Spleen (tissue), 11 donors: ENCODE data around the gene FAM83C. TPM values are rescaled to one million over a fixed set of nuclear protein-coding genes. Genes with fewer than 3 reads are reported as not detected.
"Not testable (repeated sequence)": the region's sequence is repeated elsewhere in the genome, so short reads cannot be mapped to it uniquely, and the experiment has no call there.

Experiments
- DNase-seq: peaks from one replicate; pipeline ENCODE4 v3.0.0-alpha.2; 2020
- H3K27ac ChIP-seq, 8 donors: fragments of 200-600 bp; sonication (generic) in 7 of 8; 1 replicate in 4 of 8; 2 replicates in 4 of 8; pipeline versions ENCODE4 v1.5.0 to v1.8.0; 2016 to 2021; ENCODE audit warnings: inconsistent platforms in 4 of 8, mild to moderate bottlenecking in 4 of 8, moderate library complexity in 1 of 8
- H3K27me3 ChIP-seq, 7 donors: fragments of 200-600 bp; sonication (generic) in 6 of 7; replicated peaks in 1 of 7; 1 replicate in 4 of 7; 2 replicates in 3 of 7; pipeline versions ENCODE4 v1.5.0 to v1.8.0; 2016 to 2021; ENCODE audit warnings: inconsistent platforms in 3 of 7, mild to moderate bottlenecking in 1 of 7
- H3K36me3 ChIP-seq, 6 donors: fragments of 200-600 bp; sonication (generic) in 5 of 6; 1 replicate in 4 of 6; 2 replicates in 2 of 6; pipeline versions ENCODE4 v1.5.0 to v1.8.0; 2016 to 2021; ENCODE audit warnings: inconsistent platforms in 2 of 6
- H3K4me1 ChIP-seq, 6 donors: fragments of 200-600 bp; sonication (generic) in 5 of 6; 1 replicate in 3 of 6; 2 replicates in 3 of 6; pipeline versions ENCODE4 v1.5.0 to v1.8.0; 2016 to 2021; ENCODE audit warnings: inconsistent platforms in 3 of 6
- H3K4me3 ChIP-seq, 8 donors: fragments of 200-600 bp; sonication (generic) in 7 of 8; 1 replicate in 4 of 8; 2 replicates in 4 of 8; pipeline versions ENCODE4 v1.5.0 to v1.8.0; 2016 to 2021; ENCODE audit warnings: inconsistent platforms in 4 of 8, mild to moderate bottlenecking in 4 of 8, moderate library complexity in 2 of 8
- H3K9me3 ChIP-seq, 8 donors: fragments of 200-600 bp; sonication (generic) in 7 of 8; 1 replicate in 4 of 8; 2 replicates in 4 of 8; pipeline versions ENCODE4 v1.5.0 to v1.8.0; 2016 to 2021; ENCODE audit warnings: inconsistent platforms in 4 of 8
- CTCF ChIP-seq, 11 experiments: fragments of 200-600 bp in 7 of 11; fragments of 450-650 bp in 4 of 11; sonication (generic) in 4 of 11; IDR thresholded peaks in 8 of 11; conservative IDR thresholded peaks in 3 of 11; 1 replicate in 7 of 11; 2 replicates in 4 of 11; pipeline versions ENCODE4 v1.4.0 to v1.8.0; 2016 to 2021; ENCODE audit warnings: antibody characterized with exemption in 11 of 11, inconsistent platforms in 4 of 11, mild to moderate bottlenecking in 1 of 11
- POLR2A ChIP-seq, 3 donors: fragments of 450-650 bp; IDR thresholded peaks; one replicate each; pipeline ENCODE4 v1.5.1; 2017; ENCODE audit warnings: antibody characterized with exemption in 3 of 3, mild to moderate bottlenecking in 1 of 3
- POLR2AphosphoS5 ChIP-seq, 3 donors: sonication (generic); formaldehyde crosslinking; IDR thresholded peaks; one replicate each; pipeline ENCODE4 v1.5.1; 2017; ENCODE audit warnings: antibody characterized with exemption in 3 of 3
- WGBS, 5 donors: extraction: QIAGEN DNeasy Blood & Tissue Kit in 3 of 5; methylation state at CpG; one replicate each; pipeline versions ENCODE4 v1.1.5 to v1.1.7; 2013 to 2018; 5-methylcytosine and 5-hydroxymethylcytosine counted together
- intact Hi-C: fragments of 100-400 bp; cut with DNase I; formaldehyde crosslinking; loops from one replicate; pipeline ENCODE4 v1.15.0; 2023; ENCODE audit warnings: low total_unique reads
- polyA plus RNA-seq, 3 donors: library from polyadenylated mRNA; stranded (reverse); fragments of 200-250 nt; gene quantifications; one replicate each; pipeline ENCODE4 v1.2.1, GENCODE V29; 2013
- total RNA-seq, 7 donors: library from RNA; depleted of rRNA in 3 of 7; stranded (reverse); fragments of >200 nt in 3 of 7; fragmentation: NEBNext Ultra II Directional in 4 of 7; extraction: Animal tissue kit (Norgen Biotek cat#: 25700) in 4 of 7; gene quantifications; one replicate each; pipeline versions ENCODE4 v1.1.0 to v1.2.1, GENCODE V29; 2016 to 2021
- donor health status: healthy with polysubstance abuse.
- donor health status: DM: no; HTN: no; CAD: no; lungs with moderate emphysema.
- donor health status: DM: no; HTN: no; CAD: no.
- donor health status: Bipolar disorder and iron deficiency.
- donor health status: healthy.
- donor health status: DM: no; HTN: no; CAD: no.
- donor health status: DM: yes; HTN: yes; CAD: no.

FAM83C gene
- total and polyA plus RNA-seq, 10 donors = not detected

GRCh38 chr20:35264755-35265154 is 27.5 kb downstream of the FAM83C start:
- peaks cover 0 to 95% (median 28%) of the 10 kb centered on the region in 6 donors for H3K36me3 ChIP-seq
- no peak overlapping the region for H3K27ac ChIP-seq
- no peak for TF ChIP-seq POLR2AphosphoS5 (IDR thresholded peaks at IDR 0.05)
- no peak for TF ChIP-seq CTCF (IDR thresholded peaks at IDR 0.05 in 8 of 11, conservative IDR thresholded peaks at IDR 0.05 in 3 of 11)
- no peak for TF ChIP-seq POLR2A (IDR thresholded peaks at IDR 0.05)
- 70 to 80% (median 73%) methylated on average over 1 of the region's 1 CpG for WGBS, 5 donors
- no peaks in the 10 kb centered on the region for H3K9me3 ChIP-seq
- no peak for DNase-seq
- peaks cover 0 to 6% (median 0%) of the 10 kb centered on the region in 6 donors for H3K4me1 ChIP-seq
- H3K4me3 ChIP-seq = no peak overlapping the region
- intact Hi-C loops = no loop called here
- no peaks in the 10 kb centered on the region for H3K27me3 ChIP-seq

- no peak for DNase-seq
- WGBS, 5 donors = 79 to 93% (median 88%) methylated on average over 16 to 17 of the region's 17 CpGs
- Histone ChIP-seq H3K9me3 (no peaks in the 10 kb centered on the region), H3K36me3 (peaks cover 0 to 92% (median 28%) of the 10 kb centered on the region in 6 donors), H3K4me1 (no peaks in the 10 kb centered on the region), H3K27ac (no peak overlapping the region), H3K27me3 (no peaks in the 10 kb centered on the region), H3K4me3 (no peak overlapping the region)
- no peak for TF ChIP-seq POLR2A (IDR thresholded peaks at IDR 0.05)
- peak in 1 of 3 donors; percentile 6 for TF ChIP-seq POLR2AphosphoS5 (IDR thresholded peaks at IDR 0.05)
- TF ChIP-seq CTCF (IDR thresholded peaks at IDR 0.05 in 8 of 11, conservative IDR thresholded peaks at IDR 0.05 in 3 of 11) = no peak
- intact Hi-C loops = no loop called here
These were observed 28.5 kb downstream of the FAM83C start for GRCh38 chr20:35263532-35264341.

- H3K36me3 ChIP-seq = peaks cover 0 to 88% (median 22%) of the 10 kb centered on the region in 6 donors
- 85 to 97% (median 93%) methylated on average over 5 of the region's 8 CpGs for WGBS, 5 donors
- H3K27me3 ChIP-seq, intact Hi-C loops, DNase-seq, H3K9me3 ChIP-seq, H3K4me1 ChIP-seq, H3K27ac ChIP-seq, H3K4me3 ChIP-seq: not testable (repeated sequence)
These were observed 29.3 kb downstream of the FAM83C start for GRCh38 chr20:35262731-35263531.

- peaks cover 0 to 87% (median 16%) of the 10 kb centered on the region in 6 donors for H3K36me3 ChIP-seq
- H3K27ac ChIP-seq, DNase-seq, intact Hi-C loops, H3K4me3 ChIP-seq, H3K27me3 ChIP-seq, H3K4me1 ChIP-seq, H3K9me3 ChIP-seq: not testable (repeated sequence)
- 69 to 83% (median 75%) methylated on average over 7 to 8 of the region's 10 CpGs for WGBS, 5 donors
These were observed 29.9 kb downstream of the FAM83C start for GRCh38 chr20:35262321-35262720.

GRCh38 chr20:35260426-35260825 is 31.8 kb downstream of the FAM83C start:
- no peak for DNase-seq
- no peaks in the 10 kb centered on the region for H3K4me1 ChIP-seq
- 80 to 94% (median 90%) methylated on average over 1 to 6 of the region's 6 CpGs for WGBS, 5 donors
- TF ChIP-seq POLR2A (IDR thresholded peaks at IDR 0.05) (no peak), CTCF (IDR thresholded peaks at IDR 0.05 in 8 of 11, conservative IDR thresholded peaks at IDR 0.05 in 3 of 11) (no peak), POLR2AphosphoS5 (IDR thresholded peaks at IDR 0.05) (no peak)
- H3K36me3 ChIP-seq = peaks cover 0 to 77% (median 6%) of the 10 kb centered on the region in 6 donors
- H3K27me3 ChIP-seq = no peaks in the 10 kb centered on the region
- no peaks in the 10 kb centered on the region for H3K9me3 ChIP-seq
- H3K4me3 ChIP-seq = no peak overlapping the region
- H3K27ac ChIP-seq = no peak overlapping the region
- intact Hi-C loops = no loop called here
